K562 (cell line): ENCODE data around the gene RNPEP. TPM values are rescaled to one million over a fixed set of nuclear protein-coding genes. Genes with fewer than 3 reads are reported as not detected.

Experiments
- polyA plus RNA-seq, 8 experiments: library from polyadenylated mRNA; depleted of rRNA in 4 of 8; stranded (reverse) in 5 of 8; unstranded in 3 of 8; fragments of >200 nt; fragmentation: Nextera tagmentation in 2 of 8; fragmentation: Illumina TruSeq in 1 of 8; extraction: Ambion mirVana in 2 of 8; extraction: Trizol in 1 of 8; gene quantifications; 2 replicates each; pipeline versions ENCODE4 v1.2.1 to v1.2.3, GENCODE V29; 2011 to 2014; ENCODE audit warnings: inconsistent platforms in 1 of 8, missing spikeins in 1 of 8
- total RNA-seq, 7 experiments: library from RNA; depleted of rRNA in 6 of 7; stranded (reverse); fragments of >200 nt in 6 of 7; fragmentation: Illumina TruSeq in 2 of 7; extraction: Trizol in 2 of 7; gene quantifications; 2 replicates each; pipeline versions ENCODE4 v1.2.1 to v1.2.3, GENCODE V29; 2011 to 2021; ENCODE audit warnings: low replicate concordance in 1 of 7
- TF ChIP-seq, protein P1 (sequence below): fragments of 250-450 bp; sonication (Bioruptor Pico); IDR thresholded peaks from 2 replicates; pipeline ENCODE4 v1.4.0; 2020; ENCODE audit warnings: mild to moderate bottlenecking, moderate library complexity, borderline replicate concordance
- TF ChIP-seq, protein P2 (sequence below): fragments of 450-650 bp; IDR thresholded peaks from 2 replicates; pipeline ENCODE4 v1.6.1; 2016; ENCODE audit warnings: low read depth

Gene RNPEP
- total and polyA plus RNA-seq, 9 of the 15 experiments (the other 6 are each of a cell fraction or from before 2014, with no cell fraction given) = 27.5 to 131 (median 63.4) TPM

DNA sequence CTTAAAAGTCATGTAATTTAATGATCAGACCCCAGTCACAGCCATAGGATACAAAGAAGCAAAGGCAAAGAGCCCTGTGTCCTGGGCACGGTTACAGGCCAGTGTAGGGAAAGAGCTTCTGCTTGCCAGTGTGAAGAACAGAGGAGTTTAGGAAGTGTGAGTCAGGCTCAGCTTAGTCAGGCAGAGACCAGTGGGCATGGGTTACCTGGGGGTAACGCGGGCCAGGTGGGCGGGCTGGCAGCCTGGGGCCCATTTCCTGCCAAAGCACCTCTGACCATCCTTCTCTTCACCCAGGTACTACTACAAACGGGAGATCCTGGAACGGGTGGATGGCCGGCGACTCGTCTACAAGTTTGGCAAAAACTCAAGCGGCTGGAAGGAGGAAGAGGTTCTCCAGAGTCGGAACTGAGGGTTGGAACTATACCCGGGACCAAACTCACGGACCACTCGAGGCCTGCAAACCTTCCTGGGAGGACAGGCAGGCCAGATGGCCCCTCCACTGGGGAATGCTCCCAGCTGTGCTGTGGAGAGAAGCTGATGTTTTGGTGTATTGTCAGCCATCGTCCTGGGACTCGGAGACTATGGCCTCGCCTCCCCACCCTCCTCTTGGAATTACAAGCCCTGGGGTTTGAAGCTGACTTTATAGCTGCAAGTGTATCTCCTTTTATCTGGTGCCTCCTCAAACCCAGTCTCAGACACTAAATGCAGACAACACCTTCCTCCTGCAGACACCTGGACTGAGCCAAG is 32.6 kb downstream of the RNPEP start (continued):
- TF ChIP-seq, protein P1, sequence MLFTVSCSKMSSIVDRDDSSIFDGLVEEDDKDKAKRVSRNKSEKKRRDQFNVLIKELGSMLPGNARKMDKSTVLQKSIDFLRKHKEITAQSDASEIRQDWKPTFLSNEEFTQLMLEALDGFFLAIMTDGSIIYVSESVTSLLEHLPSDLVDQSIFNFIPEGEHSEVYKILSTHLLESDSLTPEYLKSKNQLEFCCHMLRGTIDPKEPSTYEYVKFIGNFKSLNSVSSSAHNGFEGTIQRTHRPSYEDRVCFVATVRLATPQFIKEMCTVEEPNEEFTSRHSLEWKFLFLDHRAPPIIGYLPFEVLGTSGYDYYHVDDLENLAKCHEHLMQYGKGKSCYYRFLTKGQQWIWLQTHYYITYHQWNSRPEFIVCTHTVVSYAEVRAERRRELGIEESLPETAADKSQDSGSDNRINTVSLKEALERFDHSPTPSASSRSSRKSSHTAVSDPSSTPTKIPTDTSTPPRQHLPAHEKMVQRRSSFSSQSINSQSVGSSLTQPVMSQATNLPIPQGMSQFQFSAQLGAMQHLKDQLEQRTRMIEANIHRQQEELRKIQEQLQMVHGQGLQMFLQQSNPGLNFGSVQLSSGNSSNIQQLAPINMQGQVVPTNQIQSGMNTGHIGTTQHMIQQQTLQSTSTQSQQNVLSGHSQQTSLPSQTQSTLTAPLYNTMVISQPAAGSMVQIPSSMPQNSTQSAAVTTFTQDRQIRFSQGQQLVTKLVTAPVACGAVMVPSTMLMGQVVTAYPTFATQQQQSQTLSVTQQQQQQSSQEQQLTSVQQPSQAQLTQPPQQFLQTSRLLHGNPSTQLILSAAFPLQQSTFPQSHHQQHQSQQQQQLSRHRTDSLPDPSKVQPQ (CRISPR knock-in tag) = no peak
- TF ChIP-seq, protein P2, sequence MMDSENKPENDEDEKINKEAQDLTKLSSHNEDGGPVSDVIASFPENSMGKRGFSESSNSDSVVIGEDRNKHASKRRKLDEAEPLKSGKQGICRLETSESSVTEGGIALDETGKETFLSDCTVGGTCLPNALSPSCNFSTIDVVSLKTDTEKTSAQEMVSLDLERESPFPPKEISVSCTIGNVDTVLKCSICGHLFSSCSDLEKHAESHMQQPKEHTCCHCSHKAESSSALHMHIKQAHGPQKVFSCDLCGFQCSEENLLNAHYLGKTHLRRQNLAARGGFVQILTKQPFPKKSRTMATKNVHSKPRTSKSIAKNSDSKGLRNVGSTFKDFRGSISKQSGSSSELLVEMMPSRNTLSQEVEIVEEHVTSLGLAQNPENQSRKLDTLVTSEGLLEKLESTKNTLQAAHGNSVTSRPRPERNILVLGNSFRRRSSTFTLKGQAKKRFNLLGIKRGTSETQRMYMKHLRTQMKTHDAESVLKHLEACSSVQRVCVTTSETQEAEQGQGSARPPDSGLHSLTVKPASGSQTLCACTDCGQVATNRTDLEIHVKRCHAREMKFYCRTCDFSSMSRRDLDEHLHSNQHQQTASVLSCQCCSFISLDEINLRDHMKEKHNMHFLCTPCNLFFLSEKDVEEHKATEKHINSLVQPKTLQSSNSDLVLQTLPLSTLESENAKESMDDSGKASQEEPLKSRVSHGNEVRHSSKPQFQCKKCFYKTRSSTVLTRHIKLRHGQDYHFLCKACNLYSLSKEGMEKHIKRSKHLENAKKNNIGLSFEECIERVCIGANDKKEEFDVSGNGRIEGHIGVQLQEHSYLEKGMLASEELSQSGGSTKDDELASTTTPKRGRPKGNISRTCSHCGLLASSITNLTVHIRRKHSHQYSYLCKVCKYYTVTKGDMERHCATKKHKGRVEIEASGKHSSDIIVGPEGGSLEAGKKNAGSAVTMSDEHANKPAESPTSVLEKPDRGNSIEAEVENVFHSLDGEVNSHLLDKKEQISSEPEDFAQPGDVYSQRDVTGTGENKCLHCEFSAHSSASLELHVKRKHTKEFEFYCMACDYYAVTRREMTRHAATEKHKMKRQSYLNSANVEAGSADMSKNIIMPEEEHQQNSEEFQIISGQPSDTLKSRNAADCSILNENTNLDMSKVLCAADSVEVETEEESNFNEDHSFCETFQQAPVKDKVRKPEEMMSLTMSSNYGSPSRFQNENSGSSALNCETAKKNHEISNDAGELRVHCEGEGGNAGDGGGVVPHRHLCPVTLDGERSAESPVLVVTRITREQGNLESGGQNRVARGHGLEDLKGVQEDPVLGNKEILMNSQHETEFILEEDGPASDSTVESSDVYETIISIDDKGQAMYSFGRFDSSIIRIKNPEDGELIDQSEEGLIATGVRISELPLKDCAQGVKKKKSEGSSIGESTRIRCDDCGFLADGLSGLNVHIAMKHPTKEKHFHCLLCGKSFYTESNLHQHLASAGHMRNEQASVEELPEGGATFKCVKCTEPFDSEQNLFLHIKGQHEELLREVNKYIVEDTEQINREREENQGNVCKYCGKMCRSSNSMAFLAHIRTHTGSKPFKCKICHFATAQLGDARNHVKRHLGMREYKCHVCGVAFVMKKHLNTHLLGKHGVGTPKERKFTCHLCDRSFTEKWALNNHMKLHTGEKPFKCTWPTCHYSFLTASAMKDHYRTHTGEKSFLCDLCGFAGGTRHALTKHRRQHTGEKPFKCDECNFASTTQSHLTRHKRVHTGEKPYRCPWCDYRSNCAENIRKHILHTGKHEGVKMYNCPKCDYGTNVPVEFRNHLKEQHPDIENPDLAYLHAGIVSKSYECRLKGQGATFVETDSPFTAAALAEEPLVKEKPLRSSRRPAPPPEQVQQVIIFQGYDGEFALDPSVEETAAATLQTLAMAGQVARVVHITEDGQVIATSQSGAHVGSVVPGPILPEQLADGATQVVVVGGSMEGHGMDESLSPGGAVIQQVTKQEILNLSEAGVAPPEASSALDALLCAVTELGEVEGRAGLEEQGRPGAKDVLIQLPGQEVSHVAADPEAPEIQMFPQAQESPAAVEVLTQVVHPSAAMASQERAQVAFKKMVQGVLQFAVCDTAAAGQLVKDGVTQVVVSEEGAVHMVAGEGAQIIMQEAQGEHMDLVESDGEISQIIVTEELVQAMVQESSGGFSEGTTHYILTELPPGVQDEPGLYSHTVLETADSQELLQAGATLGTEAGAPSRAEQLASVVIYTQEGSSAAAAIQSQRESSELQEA = no peak
